T-cell (primary cell): ENCODE measurements around the gene ICE1. TPM values are rescaled to one million over a fixed set of nuclear protein-coding genes. Genes with fewer than 3 reads are reported as not detected.
"Not testable (repeated sequence)": the region's sequence is repeated elsewhere in the genome, so short reads cannot be mapped to it uniquely, and the experiment has no call there.

Experiments
- ATAC-seq, 4 experiments: fragments of 200-7000 bp in 3 of 4; fragments of 150-1000 bp in 1 of 4; cut with Tn5 transposase; replicated peaks in 1 of 4; 1 replicate in 3 of 4; 2 replicates in 1 of 4; pipeline ENCODE4 v1.10.0; 2021; ENCODE audit warnings: moderate library complexity in 3 of 4, mild to moderate bottlenecking in 2 of 4, moderate number of reproducible peaks in 1 of 4
- CTCF ChIA-PET, 2 donors: fragments of 300-600 bp; sonication (Branson Sonifier 250); formaldehyde crosslinking; loops; one replicate each; lab custom pipeline; 2022; ENCODE audit warnings: antibody characterized with exemption in 2 of 2; lab: Charles Lee
- POLR2A ChIA-PET, 2 donors: fragments of 300-600 bp; sonication (Branson Sonifier 250); formaldehyde crosslinking; loops; one replicate each; lab custom pipeline; 2022; ENCODE audit warnings: antibody characterized with exemption in 2 of 2; lab: Charles Lee
- DNase-seq, 35 experiments: peaks; one replicate each; pipeline versions ENCODE4 v3.0.0 to v3.0.0-alpha.2; 2013 to 2023
- H3K27ac ChIP-seq: one replicate; pipeline ENCODE4 v1.5.1; 2013; ENCODE audit warnings: low read length
- H3K27me3 ChIP-seq, 2 experiments: replicated peaks in 1 of 2; 1 replicate in 1 of 2; 2 replicates in 1 of 2; pipeline versions ENCODE4 v1.6.1 to v1.7.0; 2013; ENCODE audit warnings: low read length in 1 of 2, mixed read lengths in 1 of 2; ENCODE audit not compliant: control insufficient read depth in 2 of 2, insufficient read depth in 2 of 2; ENCODE audit errors: extremely low read depth in 1 of 2
- H3K36me3 ChIP-seq, 2 donors: 1 replicate in 1 of 2; 2 replicates in 1 of 2; pipeline versions ENCODE4 v1.6.1 to v1.7.0; 2013; ENCODE audit warnings: low read length in 1 of 2; ENCODE audit not compliant: control insufficient read depth in 2 of 2, insufficient read depth in 1 of 2; ENCODE audit errors: extremely low read depth in 1 of 2
- H3K4me1 ChIP-seq, 2 experiments: 1 replicate in 1 of 2; 2 replicates in 1 of 2; pipeline versions ENCODE4 v1.6.1 to v1.7.0; 2013; ENCODE audit warnings: low read length in 2 of 2, mixed read lengths in 1 of 2; ENCODE audit not compliant: insufficient read depth in 2 of 2, control insufficient read depth in 1 of 2; ENCODE audit errors: extremely low read depth in 1 of 2
- H3K4me3 ChIP-seq, 2 donors: 1 replicate in 1 of 2; 2 replicates in 1 of 2; pipeline versions ENCODE4 v1.5.1 to v1.7.0; 2013; ENCODE audit warnings: mild to moderate bottlenecking in 2 of 2, low read length in 1 of 2, moderate library complexity in 1 of 2; ENCODE audit not compliant: control insufficient read depth in 1 of 2; ENCODE audit errors: extremely low read depth in 1 of 2
- H3K9me3 ChIP-seq: 2 replicates; pipeline ENCODE4 v1.7.0; 2013
- H3K27ac Mint-ChIP-seq, 2 donors: one replicate each; pipeline ENCODE4 v1.8.0; 2020 to 2021; ENCODE audit warnings: mild to moderate bottlenecking in 2 of 2, mixed read lengths in 2 of 2
- H3K27me3 Mint-ChIP-seq, 2 donors: one replicate each; pipeline ENCODE4 v1.8.0; 2021 to 2022; ENCODE audit warnings: mixed read lengths in 2 of 2
- H3K36me3 Mint-ChIP-seq: one replicate; pipeline ENCODE4 v1.8.0; 2021; ENCODE audit warnings: mixed read lengths
- H3K4me1 Mint-ChIP-seq, 3 donors: one replicate each; pipeline ENCODE4 v1.8.0; 2020 to 2022; ENCODE audit warnings: mixed read lengths in 3 of 3, mild to moderate bottlenecking in 1 of 3
- H3K4me3 Mint-ChIP-seq, 3 donors: one replicate each; pipeline ENCODE4 v1.8.0; 2020 to 2022; ENCODE audit warnings: mild to moderate bottlenecking in 3 of 3, mixed read lengths in 3 of 3, moderate library complexity in 3 of 3
- H3K9me3 Mint-ChIP-seq, 3 donors: one replicate each; pipeline ENCODE4 v1.8.0; 2020 to 2022; ENCODE audit warnings: mixed read lengths in 3 of 3
- WGBS: methylation state at CpG from one replicate; pipeline ENCODE4 v1.1.5; 2013; ENCODE audit warnings: missing lambda C conversion rate; ENCODE audit not compliant: insufficient coverage; 5-methylcytosine and 5-hydroxymethylcytosine counted together
- total RNA-seq, 35 experiments: library from RNA in 6 of 35; stranded (reverse) in 6 of 35; fragments of 120-200 nt in 1 of 35; gene quantifications; one replicate each; pipeline versions ENCODE4 v1.2.1 to v1.2.4 and lab custom pipeline; 2013 to 2026

The ICE1 gene
- total RNA-seq, 5 donors from 2014 or later (not counting 1 experiment from before 2014, with no cell fraction given) = 37.3 to 42.9 (median 40.5) TPM

GRCh38 chr5:5387192-5387591 is 35.3 kb upstream of the ICE1 start:
- Histone ChIP-seq H3K27me3 (no peaks in the 10 kb centered on the region), H3K4me3 (no peak overlapping the region), H3K9me3 (no peaks in the 10 kb centered on the region), H3K36me3 (no peaks in the 10 kb centered on the region), H3K27ac (no peak overlapping the region), H3K4me1 (no peaks in the 10 kb centered on the region)
- H3K27me3 Mint-ChIP-seq = no peaks in the 10 kb centered on the region
- H3K9me3 Mint-ChIP-seq = no peaks in the 10 kb centered on the region
- CTCF ChIA-PET = no interaction called here
- H3K4me1 Mint-ChIP-seq = no peaks in the 10 kb centered on the region
- H3K4me3 Mint-ChIP-seq = no peak overlapping the region
- H3K36me3 Mint-ChIP-seq = peaks cover 3% of the 10 kb centered on the region
- H3K27ac Mint-ChIP-seq = no peak overlapping the region
- DNase-seq (no peak), ATAC-seq (no peak)
- no CpG with 5 or more reads among the region's 2 CpGs for WGBS
- POLR2A ChIA-PET = interaction anchor here in 1 of 2 donors (0.6 kb wide), 1 partner anchor 61 kb away, joined by 7 read pairs; no protein-coding TSS in a partner anchor

DNA sequence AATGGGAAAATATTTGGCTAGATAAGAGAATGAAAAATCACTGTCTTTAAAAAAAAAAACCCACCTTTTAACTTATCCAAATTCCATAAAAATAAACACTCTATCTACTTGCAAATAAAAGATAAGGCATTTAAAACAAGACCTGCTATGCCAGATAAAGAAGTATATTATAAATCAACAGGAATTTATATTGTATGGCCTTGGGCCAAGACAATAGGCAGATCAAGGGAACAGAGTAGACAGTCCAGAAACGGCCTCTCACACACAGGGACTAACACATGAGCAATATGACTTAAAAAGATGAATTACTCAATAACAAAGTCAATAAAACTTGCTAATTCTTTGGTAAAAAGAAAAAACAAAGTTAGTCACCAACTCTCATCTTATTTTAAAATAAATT is 34.7 kb upstream of the ICE1 start:
- H3K4me1 Mint-ChIP-seq = no peaks in the 10 kb centered on the region
- no peaks in the 10 kb centered on the region for H3K27me3 ChIP-seq
- no peaks in the 10 kb centered on the region for H3K9me3 Mint-ChIP-seq
- DNase-seq = no peak
- no peak overlapping the region for H3K4me3 Mint-ChIP-seq
- peaks cover 5% of the 10 kb centered on the region for H3K36me3 Mint-ChIP-seq
- H3K27ac Mint-ChIP-seq = no peak overlapping the region
- H3K36me3 ChIP-seq = no peaks in the 10 kb centered on the region
- H3K4me1 ChIP-seq = no peaks in the 10 kb centered on the region
- ChIA-PET CTCF (no interaction called here), POLR2A (no interaction called here)
- H3K27me3 Mint-ChIP-seq = no peaks in the 10 kb centered on the region
- no peak for ATAC-seq
- H3K27ac ChIP-seq = no peak overlapping the region
- no peaks in the 10 kb centered on the region for H3K9me3 ChIP-seq
- no peak overlapping the region for H3K4me3 ChIP-seq
- no CpG with 5 or more reads among the region's 1 CpG for WGBS

DNA sequence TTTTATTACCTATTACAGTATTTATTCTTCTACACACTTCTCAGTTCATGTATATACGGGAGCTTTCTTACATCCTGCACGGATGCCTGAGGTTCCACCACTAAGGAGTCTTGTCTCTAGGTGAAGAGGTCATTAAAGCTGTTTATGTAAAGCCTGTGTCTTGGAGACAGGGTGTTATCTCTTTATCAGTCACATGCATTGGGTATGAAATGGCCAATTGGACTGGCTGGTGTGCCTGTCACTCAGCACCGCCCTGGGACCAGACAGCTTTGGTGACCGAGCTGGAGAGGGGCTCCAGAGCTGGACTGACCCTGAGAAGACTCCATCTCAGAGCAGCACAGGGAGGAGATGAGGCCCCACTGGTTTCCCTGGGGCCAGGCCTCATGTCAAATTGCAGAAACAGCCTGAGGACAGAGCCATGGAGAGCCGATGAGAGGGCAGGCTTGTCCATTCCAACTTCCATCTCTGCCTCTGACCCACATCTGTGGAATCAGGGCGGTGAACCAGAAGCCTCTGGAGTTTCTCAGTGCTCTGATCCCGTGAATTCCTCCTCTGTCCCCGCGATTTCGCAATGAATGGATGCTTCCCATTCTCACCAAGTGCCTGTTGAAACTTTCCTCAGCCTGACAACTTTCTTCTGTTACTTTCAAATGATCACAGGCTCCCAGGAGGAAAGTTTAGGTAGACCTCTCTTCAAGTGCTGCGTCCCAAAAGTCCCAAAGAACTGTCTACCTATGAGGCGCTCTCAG is 32.2 kb upstream of the ICE1 start:
- DNase-seq, H3K27me3 ChIP-seq, H3K27ac ChIP-seq, ATAC-seq, H3K27me3 Mint-ChIP-seq, H3K4me1 ChIP-seq, H3K9me3 ChIP-seq, H3K4me3 Mint-ChIP-seq, H3K27ac Mint-ChIP-seq, POLR2A ChIA-PET, CTCF ChIA-PET, H3K9me3 Mint-ChIP-seq, H3K4me1 Mint-ChIP-seq, H3K4me3 ChIP-seq, H3K36me3 ChIP-seq: not testable (repeated sequence)
- 82% methylated on average over 4 of the region's 12 CpGs for WGBS
- peaks cover 18% of the 10 kb centered on the region for H3K36me3 Mint-ChIP-seq

- H3K4me1 ChIP-seq, H3K27me3 ChIP-seq, H3K4me3 ChIP-seq, H3K27ac ChIP-seq, CTCF ChIA-PET, POLR2A ChIA-PET, H3K9me3 ChIP-seq, DNase-seq, H3K27ac Mint-ChIP-seq, H3K4me3 Mint-ChIP-seq, H3K27me3 Mint-ChIP-seq, ATAC-seq, H3K9me3 Mint-ChIP-seq, H3K4me1 Mint-ChIP-seq, H3K36me3 ChIP-seq: not testable (repeated sequence)
- peaks cover 18% of the 10 kb centered on the region for H3K36me3 Mint-ChIP-seq
- WGBS = no CpG with 5 or more reads among the region's 2 CpGs
Measured at GRCh38 chr5:5392504-5392903, 30.0 kb upstream of the ICE1 start.

DNA sequence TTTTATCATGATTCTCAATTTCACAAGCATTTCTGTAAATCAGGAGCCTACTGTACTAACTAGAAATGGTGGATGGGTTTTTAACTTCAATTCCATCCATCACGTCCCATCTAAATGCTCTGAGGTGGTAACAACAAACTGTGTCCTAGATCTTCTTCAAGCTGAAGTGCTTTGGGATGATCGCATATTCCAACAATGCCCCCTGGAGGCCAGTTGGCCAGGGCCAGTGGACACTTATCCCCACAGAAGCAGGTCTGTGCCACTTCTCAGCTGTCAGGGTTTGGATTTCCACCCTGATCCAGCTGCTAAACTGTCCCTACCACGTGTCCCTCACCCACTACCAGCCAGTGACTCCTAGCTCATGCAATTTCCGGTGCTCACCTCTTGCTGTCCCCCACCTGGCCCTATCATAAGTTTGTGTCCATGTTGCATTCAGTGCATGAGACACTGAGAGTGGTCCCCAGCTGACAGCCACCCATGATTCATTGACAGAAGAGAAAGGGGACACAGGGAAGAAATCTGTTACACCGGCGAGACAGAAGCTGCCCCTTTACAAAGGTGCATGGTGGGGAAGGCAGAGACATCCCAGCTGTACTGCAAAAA is 28.0 kb upstream of the ICE1 start:
- H3K4me3 ChIP-seq, ATAC-seq, CTCF ChIA-PET, H3K4me1 Mint-ChIP-seq, POLR2A ChIA-PET, H3K9me3 ChIP-seq, H3K36me3 ChIP-seq, H3K27ac ChIP-seq, H3K9me3 Mint-ChIP-seq, H3K27me3 Mint-ChIP-seq, H3K27ac Mint-ChIP-seq, H3K4me3 Mint-ChIP-seq, H3K27me3 ChIP-seq, H3K4me1 ChIP-seq: not testable (repeated sequence)
- H3K36me3 Mint-ChIP-seq = peaks cover 18% of the 10 kb centered on the region
- WGBS = no CpG with 5 or more reads among the region's 6 CpGs
- DNase-seq = peak in 1 of 35 experiments; percentile 1

GRCh38 chr5:5395093-5395492 is 27.4 kb upstream of the ICE1 start:
- H3K9me3 Mint-ChIP-seq, POLR2A ChIA-PET, H3K36me3 ChIP-seq, H3K9me3 ChIP-seq, DNase-seq, H3K27me3 ChIP-seq, H3K27ac Mint-ChIP-seq, H3K27me3 Mint-ChIP-seq, H3K4me3 ChIP-seq, H3K27ac ChIP-seq, H3K4me1 ChIP-seq, H3K4me1 Mint-ChIP-seq, ATAC-seq, H3K4me3 Mint-ChIP-seq: not testable (repeated sequence)
- CTCF ChIA-PET = interaction anchor here in 1 of 2 donors (1.2 kb wide), 1 partner anchor 18 kb away, joined by 3 read pairs; no protein-coding TSS in a partner anchor
- peaks cover 22% of the 10 kb centered on the region for H3K36me3 Mint-ChIP-seq
- no CpG with 5 or more reads among the region's 8 CpGs for WGBS
